ENCODE results near the gene DNM3. TPM values are rescaled to one million over a fixed set of nuclear protein-coding genes. Genes with fewer than 3 reads are reported as not detected.

Gene DNM3
- total RNA-seq, 1 experiment from 2014 or later: 0.45 TPM

- Histone ChIP-seq H3K27ac (ENCODE audit: low read length) (no peak overlapping the region), H2AFZ (ENCODE audit: low read length) (no peak overlapping the region), H3K27me3 (ENCODE audit: low read length) (no peaks in the 10 kb centered on the region), H3K9me3 (ENCODE audit: low read length) (no peaks in the 10 kb centered on the region), H3K9me2 (replicated peaks; ENCODE audit: insufficient read depth, low read length) (no peaks in the 10 kb centered on the region), H3K9ac (ENCODE audit: low read length) (no peak overlapping the region), H3K4me2 (ENCODE audit: low read depth, low read length, poor library complexity, severe bottlenecking) (no peak overlapping the region), H3K36me3 (ENCODE audit: insufficient read depth, low read length) (no peaks in the 10 kb centered on the region), H3K4me3 (ENCODE audit: low read length) (no peak overlapping the region), H4K20me1 (ENCODE audit: insufficient read depth, low read depth, low read length) (no peaks in the 10 kb centered on the region), H3K4me1 (ENCODE audit: low read length) (no peaks in the 10 kb centered on the region), H3K79me2 (ENCODE audit: low read length) (no peaks in the 10 kb centered on the region)
- no peak for DNase-seq
Measured at GRCh38 chr1:172141341-172141881, 300.1 kb downstream of the DNM3 start.

DNA sequence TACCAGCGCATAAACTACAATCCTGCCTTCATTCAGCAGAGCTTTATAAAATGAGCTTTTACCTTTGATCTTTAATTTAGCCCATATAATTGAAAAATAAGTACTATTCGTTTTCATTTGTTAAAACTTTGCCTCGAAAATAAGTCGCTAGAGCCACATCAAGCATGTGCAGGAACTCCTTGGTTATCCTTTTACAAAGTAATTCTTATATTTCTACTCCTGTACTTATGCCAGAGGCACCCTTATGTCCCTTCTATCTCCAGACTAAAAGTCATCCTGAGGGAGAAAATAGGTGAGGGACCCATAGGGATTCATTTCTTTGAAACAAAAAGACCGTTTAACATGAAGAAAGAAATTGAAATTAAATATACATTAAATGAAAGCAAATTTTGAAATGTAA, 301.0 kb downstream of the DNM3 start:
- no peaks in the 10 kb centered on the region for H3K79me2 ChIP-seq (ENCODE audit: low read length)
- no peak overlapping the region for H3K9ac ChIP-seq (ENCODE audit: low read length)
- no peak overlapping the region for H3K4me2 ChIP-seq (ENCODE audit: low read depth, low read length, poor library complexity, severe bottlenecking)
- no peaks in the 10 kb centered on the region for H3K9me3 ChIP-seq (ENCODE audit: low read length)
- no peaks in the 10 kb centered on the region for H3K36me3 ChIP-seq (ENCODE audit: insufficient read depth, low read length)
- H3K27ac ChIP-seq (ENCODE audit: low read length): no peak overlapping the region
- no peaks in the 10 kb centered on the region for H3K4me1 ChIP-seq (ENCODE audit: low read length)
- no peaks in the 10 kb centered on the region for H3K9me2 ChIP-seq (replicated peaks; ENCODE audit: insufficient read depth, low read length)
- no peak overlapping the region for H2AFZ ChIP-seq (ENCODE audit: low read length)
- no peak for DNase-seq
- no peaks in the 10 kb centered on the region for H3K27me3 ChIP-seq (ENCODE audit: low read length)
- no peak overlapping the region for H3K4me3 ChIP-seq (ENCODE audit: low read length)
- H4K20me1 ChIP-seq (ENCODE audit: insufficient read depth, low read depth, low read length): no peaks in the 10 kb centered on the region

- Histone ChIP-seq H3K9me3 (ENCODE audit: low read length) (no peaks in the 10 kb centered on the region), H3K4me2 (ENCODE audit: low read depth, low read length, poor library complexity, severe bottlenecking) (no peak overlapping the region), H3K4me1 (ENCODE audit: low read length) (no peaks in the 10 kb centered on the region), H3K36me3 (ENCODE audit: insufficient read depth, low read length) (no peaks in the 10 kb centered on the region), H3K4me3 (ENCODE audit: low read length) (no peak overlapping the region), H3K9me2 (replicated peaks; ENCODE audit: insufficient read depth, low read length) (no peaks in the 10 kb centered on the region), H3K79me2 (ENCODE audit: low read length) (no peaks in the 10 kb centered on the region), H3K9ac (ENCODE audit: low read length) (no peak overlapping the region), H2AFZ (ENCODE audit: low read length) (no peak overlapping the region), H4K20me1 (ENCODE audit: insufficient read depth, low read depth, low read length) (no peaks in the 10 kb centered on the region), H3K27ac (ENCODE audit: low read length) (no peak overlapping the region), H3K27me3 (ENCODE audit: low read length) (no peaks in the 10 kb centered on the region)
- no peak for DNase-seq
Measured at GRCh38 chr1:172143384-172144055, 302.2 kb downstream of the DNM3 start.

- Histone ChIP-seq H3K79me2 (ENCODE audit: low read length) (no peaks in the 10 kb centered on the region), H3K4me2 (ENCODE audit: low read depth, low read length, poor library complexity, severe bottlenecking) (no peak overlapping the region), H3K27me3 (ENCODE audit: low read length) (no peaks in the 10 kb centered on the region), H3K27ac (ENCODE audit: low read length) (no peak overlapping the region), H3K9me3 (ENCODE audit: low read length) (no peaks in the 10 kb centered on the region), H2AFZ (ENCODE audit: low read length) (no peak overlapping the region), H3K4me1 (ENCODE audit: low read length) (no peaks in the 10 kb centered on the region), H4K20me1 (ENCODE audit: insufficient read depth, low read depth, low read length) (no peaks in the 10 kb centered on the region), H3K36me3 (ENCODE audit: insufficient read depth, low read length) (no peaks in the 10 kb centered on the region), H3K9me2 (replicated peaks; ENCODE audit: insufficient read depth, low read length) (no peaks in the 10 kb centered on the region), H3K9ac (ENCODE audit: low read length) (no peak overlapping the region), H3K4me3 (ENCODE audit: low read length) (no peak overlapping the region)
- DNase-seq: no peak
Measured at GRCh38 chr1:172144445-172145061, 303.3 kb downstream of the DNM3 start.

GRCh38 chr1:172145231-172145651, 303.9 kb downstream of the DNM3 start:
- Histone ChIP-seq H3K9me3 (ENCODE audit: low read length) (no peaks in the 10 kb centered on the region), H3K79me2 (ENCODE audit: low read length) (no peaks in the 10 kb centered on the region), H3K4me3 (ENCODE audit: low read length) (no peak overlapping the region), H4K20me1 (ENCODE audit: insufficient read depth, low read depth, low read length) (no peaks in the 10 kb centered on the region), H3K9me2 (replicated peaks; ENCODE audit: insufficient read depth, low read length) (no peaks in the 10 kb centered on the region), H3K4me2 (ENCODE audit: low read depth, low read length, poor library complexity, severe bottlenecking) (no peak overlapping the region), H3K36me3 (ENCODE audit: insufficient read depth, low read length) (no peaks in the 10 kb centered on the region), H2AFZ (ENCODE audit: low read length) (no peak overlapping the region), H3K27ac (ENCODE audit: low read length) (no peak overlapping the region), H3K9ac (ENCODE audit: low read length) (no peak overlapping the region), H3K27me3 (ENCODE audit: low read length) (no peaks in the 10 kb centered on the region), H3K4me1 (ENCODE audit: low read length) (no peaks in the 10 kb centered on the region)
- DNase-seq: no peak

GRCh38 chr1:172145656-172146055, 304.4 kb downstream of the DNM3 start:
- no peaks in the 10 kb centered on the region for H3K79me2 ChIP-seq (ENCODE audit: low read length)
- no peak overlapping the region for H3K27ac ChIP-seq (ENCODE audit: low read length)
- no peaks in the 10 kb centered on the region for H3K9me3 ChIP-seq (ENCODE audit: low read length)
- H3K27me3 ChIP-seq (ENCODE audit: low read length): no peaks in the 10 kb centered on the region
- DNase-seq: no peak
- H3K4me2 ChIP-seq (ENCODE audit: low read depth, low read length, poor library complexity, severe bottlenecking): no peak overlapping the region
- no peaks in the 10 kb centered on the region for H3K9me2 ChIP-seq (replicated peaks; ENCODE audit: insufficient read depth, low read length)
- no peaks in the 10 kb centered on the region for H4K20me1 ChIP-seq (ENCODE audit: insufficient read depth, low read depth, low read length)
- H3K4me3 ChIP-seq (ENCODE audit: low read length): no peak overlapping the region
- H2AFZ ChIP-seq (ENCODE audit: low read length): no peak overlapping the region
- no peaks in the 10 kb centered on the region for H3K36me3 ChIP-seq (ENCODE audit: insufficient read depth, low read length)
- no peaks in the 10 kb centered on the region for H3K4me1 ChIP-seq (ENCODE audit: low read length)
- no peak overlapping the region for H3K9ac ChIP-seq (ENCODE audit: low read length)

DNA sequence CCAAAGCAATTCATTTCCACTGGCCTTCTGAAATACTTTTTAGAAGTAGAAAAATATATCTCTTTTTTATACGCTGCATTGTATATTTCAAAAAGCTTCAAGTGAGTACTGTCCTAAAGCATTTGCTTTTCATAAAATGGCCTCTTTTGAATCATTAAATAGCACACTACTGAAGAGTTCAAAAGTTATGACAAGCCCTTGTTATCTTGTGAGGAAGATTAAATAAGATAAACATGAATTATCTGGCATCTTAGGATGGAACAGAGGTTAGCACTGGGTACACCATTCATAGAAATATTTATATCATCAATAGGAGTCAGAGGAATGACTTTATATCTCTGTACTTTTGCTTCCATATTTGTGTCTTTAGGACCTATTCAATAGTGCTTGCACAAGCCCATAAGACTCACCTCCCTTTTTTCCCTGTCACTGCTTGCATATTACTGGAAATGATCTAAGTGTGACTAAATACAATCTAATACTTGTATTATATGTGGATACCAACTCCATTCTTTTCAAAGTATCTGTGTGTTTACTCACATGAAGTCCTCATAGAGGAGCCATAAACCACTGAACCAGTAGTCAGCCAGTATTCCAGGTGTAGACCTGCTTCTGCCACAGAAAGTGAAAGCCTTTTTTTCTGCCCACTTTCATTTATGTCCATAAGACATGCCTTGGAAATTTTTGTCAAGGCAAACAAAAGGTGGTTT, 305.0 kb downstream of the DNM3 start:
- no peak for DNase-seq
- Histone ChIP-seq H3K4me3 (ENCODE audit: low read length) (no peak overlapping the region), H3K27ac (ENCODE audit: low read length) (no peak overlapping the region), H3K79me2 (ENCODE audit: low read length) (no peaks in the 10 kb centered on the region), H3K9me2 (replicated peaks; ENCODE audit: insufficient read depth, low read length) (no peaks in the 10 kb centered on the region), H3K4me2 (ENCODE audit: low read depth, low read length, poor library complexity, severe bottlenecking) (no peak overlapping the region), H3K9me3 (ENCODE audit: low read length) (no peaks in the 10 kb centered on the region), H2AFZ (ENCODE audit: low read length) (no peak overlapping the region), H4K20me1 (ENCODE audit: insufficient read depth, low read depth, low read length) (no peaks in the 10 kb centered on the region), H3K36me3 (ENCODE audit: insufficient read depth, low read length) (no peaks in the 10 kb centered on the region), H3K4me1 (ENCODE audit: low read length) (no peaks in the 10 kb centered on the region), H3K27me3 (ENCODE audit: low read length) (no peaks in the 10 kb centered on the region), H3K9ac (ENCODE audit: low read length) (no peak overlapping the region)

DNA sequence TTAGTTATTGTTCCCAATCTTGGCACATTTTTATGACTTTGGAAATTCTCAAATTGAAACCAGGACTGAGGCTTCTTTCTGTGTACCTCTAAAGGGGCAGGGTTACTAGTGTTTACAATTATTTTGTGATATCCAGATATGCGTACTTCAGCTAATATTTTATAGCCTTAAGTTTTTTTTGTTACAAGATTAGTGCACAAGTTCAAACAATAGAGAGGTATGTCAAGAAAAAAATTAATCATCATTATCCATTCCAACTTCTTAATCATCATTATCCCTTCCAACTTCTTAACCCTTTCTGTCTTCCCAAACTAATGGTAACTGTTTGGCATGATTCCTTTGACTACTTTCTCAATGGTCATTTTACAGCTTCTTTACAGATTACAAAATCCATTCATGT, 306.2 kb downstream of the DNM3 start:
- Histone ChIP-seq H3K9me3 (ENCODE audit: low read length) (no peaks in the 10 kb centered on the region), H2AFZ (ENCODE audit: low read length) (no peak overlapping the region), H3K9ac (ENCODE audit: low read length) (no peak overlapping the region), H3K79me2 (ENCODE audit: low read length) (no peaks in the 10 kb centered on the region), H3K9me2 (replicated peaks; ENCODE audit: insufficient read depth, low read length) (no peaks in the 10 kb centered on the region), H3K27me3 (ENCODE audit: low read length) (no peaks in the 10 kb centered on the region), H3K4me3 (ENCODE audit: low read length) (no peak overlapping the region), H3K27ac (ENCODE audit: low read length) (no peak overlapping the region), H3K36me3 (ENCODE audit: insufficient read depth, low read length) (no peaks in the 10 kb centered on the region), H4K20me1 (ENCODE audit: insufficient read depth, low read depth, low read length) (no peaks in the 10 kb centered on the region), H3K4me2 (ENCODE audit: low read depth, low read length, poor library complexity, severe bottlenecking) (no peak overlapping the region), H3K4me1 (ENCODE audit: low read length) (no peaks in the 10 kb centered on the region)
- no peak for DNase-seq
